NCI-H526 (cell line): ENCODE measurements around the gene TRNP1.
"Not testable (repeated sequence)": the region's sequence is repeated elsewhere in the genome, so short reads cannot be mapped to it uniquely, and the experiment has no call there.

ENCODE experiments used
- DNase-seq, 2 experiments: peaks; one replicate each; lab custom pipeline; 2025; lab: John Stamatoyannopoulos, UW

The TRNP1 gene

DNA sequence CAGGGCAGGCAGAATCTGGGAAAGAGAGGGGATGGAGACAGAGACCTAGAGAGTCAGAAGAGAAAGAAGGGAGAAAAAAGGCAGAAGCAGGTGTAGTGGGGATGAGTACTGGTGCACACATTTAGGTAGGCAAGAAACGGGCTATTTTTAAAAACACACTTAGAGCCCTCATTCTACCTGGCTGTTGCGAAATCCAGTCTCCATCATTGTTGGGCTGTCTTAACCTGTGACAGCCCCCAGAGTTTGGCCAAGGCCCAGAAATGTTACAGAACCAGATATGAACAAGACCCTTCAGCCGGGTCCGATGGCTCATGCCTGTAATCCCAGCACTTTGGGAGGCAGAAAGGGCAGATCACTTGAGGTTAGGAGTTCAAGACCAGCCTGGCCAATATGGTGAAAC, 20.7 kb upstream of the TRNP1 start:
- no peak for DNase-seq

DNA sequence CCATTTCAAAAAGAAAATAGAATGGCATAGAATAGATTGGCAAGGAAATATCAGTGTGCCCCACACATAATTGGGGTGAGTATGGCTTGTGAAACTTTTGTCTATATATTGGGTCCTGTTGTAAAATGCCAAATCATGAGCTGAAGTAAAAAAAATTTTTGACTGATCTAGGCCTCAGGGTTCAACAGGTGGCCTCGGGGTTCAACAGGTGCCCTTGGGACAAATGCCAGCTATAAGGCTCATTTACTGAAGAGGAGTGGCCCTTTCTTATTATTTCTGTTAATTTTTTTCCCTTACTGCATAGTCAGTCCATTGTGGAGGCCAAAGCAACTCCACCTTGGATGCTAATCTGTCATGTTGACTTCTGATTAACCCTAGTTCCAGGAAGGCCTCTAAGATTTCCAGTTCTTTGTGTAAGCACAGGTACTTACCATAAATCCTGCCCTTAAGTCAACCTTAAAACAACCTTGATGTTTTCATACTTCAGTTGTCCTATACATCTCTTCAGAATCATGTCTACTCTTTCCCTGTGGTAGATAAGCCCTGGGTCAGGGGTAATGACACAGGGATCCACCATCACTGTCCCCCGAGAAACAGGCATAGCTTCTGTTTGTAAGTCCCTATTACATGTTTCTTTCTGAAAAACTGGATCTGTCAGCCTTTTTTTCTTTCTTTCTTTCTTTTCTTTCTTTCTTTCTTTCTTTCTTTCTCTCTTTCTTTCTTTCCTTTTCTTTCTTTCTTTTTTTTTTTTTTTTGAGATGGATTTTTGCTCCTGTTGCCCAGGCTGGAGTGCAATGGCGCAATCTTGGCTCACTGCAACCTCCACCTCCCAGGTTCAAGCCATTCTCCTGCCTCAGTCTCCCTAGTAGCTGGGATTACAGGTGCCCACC, 16.6 kb upstream of the TRNP1 start:
- DNase-seq = no peak

DNA sequence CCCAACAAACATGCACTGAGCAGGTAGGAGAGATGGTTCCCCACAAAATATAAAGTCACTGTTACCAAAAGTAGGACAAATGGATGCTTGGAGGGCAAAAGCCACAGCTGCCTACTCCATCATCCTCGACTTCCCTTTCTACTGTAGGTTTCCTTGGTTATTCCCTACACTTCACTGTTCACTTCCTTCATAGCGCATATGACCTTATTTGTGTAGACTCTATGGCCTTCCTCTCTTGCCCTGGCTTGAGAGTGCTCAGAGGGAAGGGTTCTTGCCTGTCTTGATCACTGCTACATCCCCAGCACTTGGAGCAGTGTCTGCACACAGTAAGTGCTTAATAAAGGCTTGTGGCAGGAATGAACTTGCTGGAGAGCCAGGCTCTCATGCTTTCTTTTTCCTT, 14.6 kb upstream of the TRNP1 start:
- no peak for DNase-seq

DNA sequence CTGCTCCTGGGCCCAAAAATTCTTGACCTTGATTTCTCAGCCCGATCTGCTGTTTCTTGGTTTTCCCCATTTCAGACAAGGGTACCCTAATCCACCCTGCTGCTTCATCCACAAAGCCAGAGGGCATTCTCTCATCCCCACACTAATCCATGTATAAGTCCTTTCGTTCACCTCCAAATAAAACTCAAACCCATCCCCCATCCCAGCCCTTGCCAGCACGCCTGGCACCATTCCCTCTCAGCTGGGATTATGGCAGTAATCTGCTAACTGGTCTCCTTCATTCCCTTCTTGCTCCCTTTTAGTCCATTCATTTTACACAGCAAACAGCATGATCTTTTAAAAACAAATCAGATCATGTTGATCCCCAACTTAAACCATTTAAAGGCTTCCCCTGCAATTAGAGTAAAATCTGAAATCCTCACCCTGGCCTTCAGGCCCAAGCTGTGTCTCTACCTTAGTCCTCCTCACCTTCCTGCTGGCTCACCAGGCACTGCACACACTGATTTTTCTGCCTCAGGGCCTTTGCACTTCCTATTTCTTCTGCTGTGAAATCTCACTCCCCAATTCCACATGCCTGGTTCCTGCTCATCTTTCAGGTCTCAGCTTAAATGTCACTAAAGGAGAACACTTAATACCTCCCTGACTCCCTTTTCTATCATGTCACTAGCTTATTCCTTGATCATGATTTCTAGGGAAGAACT, 12.2 kb upstream of the TRNP1 start:
- DNase-seq = no peak

DNA sequence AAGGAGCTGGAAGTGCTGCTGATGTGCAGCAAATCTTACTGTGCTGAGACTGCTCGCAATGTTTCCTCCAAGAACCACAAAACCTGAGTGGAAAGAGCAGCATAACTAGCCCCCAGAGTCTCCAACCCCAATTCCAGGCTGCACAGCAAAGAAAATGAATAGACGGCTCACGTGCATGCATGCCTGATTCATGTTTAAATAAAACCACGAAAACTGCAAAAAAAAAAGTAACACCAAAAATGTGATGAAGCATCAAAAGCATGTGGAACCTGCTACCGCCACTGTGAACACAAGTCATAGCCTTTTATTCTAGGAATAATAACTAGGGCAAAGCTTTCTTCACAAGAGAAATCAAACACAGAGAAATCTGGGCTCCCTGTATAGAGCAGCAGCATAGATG, 9.6 kb upstream of the TRNP1 start:
- no peak for DNase-seq

DNA sequence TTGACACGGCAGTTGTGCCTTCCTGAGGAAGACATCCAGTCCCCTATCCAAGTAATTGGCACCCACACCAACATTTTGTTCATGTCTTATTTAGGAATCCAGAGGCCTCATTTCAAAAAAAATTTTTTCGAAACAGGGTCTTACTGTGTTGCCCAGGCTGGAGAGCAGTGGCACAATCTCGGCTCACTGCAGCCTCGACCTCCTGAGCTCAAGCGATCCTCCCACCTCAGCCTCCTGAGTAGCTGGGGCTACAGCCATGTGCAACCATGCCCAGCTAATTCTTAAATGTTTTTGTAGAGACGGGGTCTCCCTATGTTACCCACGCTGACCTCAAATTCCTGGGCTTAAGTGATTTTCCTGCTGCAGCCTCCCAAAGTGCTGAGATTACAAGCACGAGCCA, 9.2 kb upstream of the TRNP1 start:
- no peak for DNase-seq

DNA sequence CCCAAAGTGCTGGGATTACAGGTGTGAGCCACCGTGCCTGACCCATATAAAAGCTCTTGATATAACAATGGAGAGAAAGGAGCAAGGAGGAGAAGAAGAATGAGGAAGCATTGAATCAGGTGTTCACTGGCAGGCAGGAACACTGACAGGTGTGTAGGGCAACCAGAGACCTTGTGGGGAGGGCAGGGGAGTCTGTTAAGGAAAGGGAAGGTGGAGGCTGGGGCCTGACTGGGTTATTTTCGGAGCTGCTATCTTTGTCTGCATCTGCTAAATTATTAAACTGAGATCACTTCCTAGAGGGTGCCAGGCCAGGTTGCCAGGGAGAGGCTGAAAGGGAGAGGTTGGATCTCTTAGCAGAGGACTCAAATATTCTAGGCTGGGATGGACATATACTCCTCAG, 6.8 kb upstream of the TRNP1 start:
- DNase-seq = no peak

DNA sequence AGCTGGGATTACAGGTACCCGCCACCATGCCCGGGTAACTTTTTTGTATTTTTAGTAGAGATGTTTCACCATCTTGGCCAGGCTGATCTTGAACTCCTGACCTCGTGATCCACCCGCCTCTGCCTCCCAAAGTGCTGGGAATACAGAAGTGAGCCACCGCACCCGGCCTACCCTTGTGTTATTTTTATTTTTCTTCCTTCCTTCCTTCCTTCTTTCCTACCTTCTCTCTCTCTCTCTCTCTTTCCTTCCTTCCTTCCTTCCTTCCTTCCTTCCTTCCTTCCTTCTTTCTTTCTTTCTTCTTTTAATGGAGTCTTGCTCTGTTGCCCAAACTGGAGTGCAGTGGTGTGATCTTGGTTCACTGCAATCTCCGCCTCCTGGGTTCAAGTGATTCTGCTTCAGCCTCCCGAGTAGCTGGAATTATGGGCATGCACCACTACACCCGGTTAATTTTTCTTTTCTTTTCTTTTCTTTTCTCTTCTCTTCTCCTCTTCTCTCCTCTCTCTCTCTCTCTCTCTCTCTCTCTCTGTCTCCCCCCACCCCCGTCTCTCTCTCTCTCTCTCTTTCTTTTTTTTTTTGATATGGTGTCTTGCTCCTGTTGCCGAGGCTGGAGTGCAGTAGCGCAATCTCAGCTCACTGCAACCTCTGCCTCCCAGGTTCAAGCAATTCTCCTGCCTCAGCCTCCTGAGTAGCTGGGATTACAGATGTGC, 3.9 kb upstream of the TRNP1 start:
- DNase-seq = not testable (repeated sequence)

DNA sequence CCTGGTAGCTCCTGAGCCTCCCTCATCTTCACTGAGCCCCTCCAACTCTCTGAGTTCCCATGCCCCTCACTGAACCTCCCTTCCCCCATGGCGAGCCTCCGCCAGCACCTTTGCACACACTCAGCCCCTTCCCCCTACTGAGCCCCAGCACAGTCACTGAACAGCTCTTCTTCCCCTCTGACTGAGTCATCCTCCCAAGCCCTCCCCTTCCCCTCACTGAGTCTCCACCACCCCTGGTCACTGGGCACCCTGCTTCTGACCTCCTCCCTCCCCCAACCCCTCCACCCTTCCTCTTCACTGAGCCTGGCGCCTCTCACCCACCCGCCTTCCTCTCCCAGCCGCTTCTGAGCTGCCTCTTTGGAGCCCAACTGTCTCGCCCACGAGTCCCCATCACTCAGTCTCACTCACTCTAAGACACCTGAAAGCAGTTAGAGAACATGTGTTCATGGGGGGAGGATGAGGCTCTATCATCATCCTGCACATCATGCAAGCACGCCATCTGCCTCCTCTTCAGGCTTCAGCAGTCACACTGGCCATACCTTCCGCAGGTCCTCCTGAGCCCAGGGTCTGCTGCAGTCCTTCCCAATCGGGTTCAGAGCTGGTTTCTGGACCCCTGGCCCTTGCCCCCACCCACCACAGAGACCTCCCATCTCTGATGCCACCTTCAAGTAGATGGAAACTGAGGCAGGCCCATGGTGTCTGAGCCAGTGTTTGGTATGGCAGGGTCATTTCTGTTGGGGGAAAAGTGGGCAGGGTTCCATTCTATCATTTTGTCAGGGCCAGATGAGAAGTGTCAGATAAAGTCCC, 2.0 kb upstream of the TRNP1 start:
- DNase-seq = peak; percentile 15 to 27

DNA sequence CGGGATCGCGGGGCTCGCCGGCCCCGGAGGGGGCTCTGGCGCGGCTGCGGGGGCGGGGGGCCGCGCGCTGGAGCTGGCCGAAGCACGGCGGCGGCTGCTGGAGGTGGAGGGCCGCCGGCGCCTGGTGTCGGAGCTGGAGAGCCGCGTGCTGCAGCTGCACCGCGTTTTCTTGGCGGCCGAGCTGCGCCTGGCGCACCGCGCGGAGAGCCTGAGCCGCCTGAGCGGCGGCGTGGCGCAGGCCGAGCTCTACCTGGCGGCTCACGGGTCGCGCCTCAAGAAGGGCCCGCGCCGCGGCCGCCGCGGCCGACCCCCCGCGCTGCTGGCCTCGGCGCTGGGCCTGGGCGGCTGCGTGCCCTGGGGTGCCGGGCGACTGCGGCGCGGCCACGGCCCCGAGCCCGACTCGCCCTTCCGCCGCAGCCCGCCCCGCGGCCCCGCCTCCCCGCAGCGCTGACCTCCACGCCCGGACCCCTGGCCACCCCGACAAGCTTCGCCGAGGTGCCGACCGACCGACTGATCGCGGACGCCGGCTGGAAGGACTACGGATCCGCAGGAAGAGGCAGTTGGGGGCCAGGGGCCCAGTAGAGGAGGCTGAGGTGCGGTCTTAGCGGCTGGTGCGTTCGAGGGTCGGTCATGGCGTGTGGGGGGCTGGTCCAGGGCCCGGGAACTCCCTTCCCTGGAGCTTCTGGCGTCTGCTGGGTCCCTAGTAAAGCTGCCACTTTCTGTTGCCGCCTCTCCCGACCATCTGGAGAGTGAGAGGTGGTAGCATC, 711 bp downstream of the TRNP1 start:
- DNase-seq = peak in 1 of 2 experiments; percentile 61

DNA sequence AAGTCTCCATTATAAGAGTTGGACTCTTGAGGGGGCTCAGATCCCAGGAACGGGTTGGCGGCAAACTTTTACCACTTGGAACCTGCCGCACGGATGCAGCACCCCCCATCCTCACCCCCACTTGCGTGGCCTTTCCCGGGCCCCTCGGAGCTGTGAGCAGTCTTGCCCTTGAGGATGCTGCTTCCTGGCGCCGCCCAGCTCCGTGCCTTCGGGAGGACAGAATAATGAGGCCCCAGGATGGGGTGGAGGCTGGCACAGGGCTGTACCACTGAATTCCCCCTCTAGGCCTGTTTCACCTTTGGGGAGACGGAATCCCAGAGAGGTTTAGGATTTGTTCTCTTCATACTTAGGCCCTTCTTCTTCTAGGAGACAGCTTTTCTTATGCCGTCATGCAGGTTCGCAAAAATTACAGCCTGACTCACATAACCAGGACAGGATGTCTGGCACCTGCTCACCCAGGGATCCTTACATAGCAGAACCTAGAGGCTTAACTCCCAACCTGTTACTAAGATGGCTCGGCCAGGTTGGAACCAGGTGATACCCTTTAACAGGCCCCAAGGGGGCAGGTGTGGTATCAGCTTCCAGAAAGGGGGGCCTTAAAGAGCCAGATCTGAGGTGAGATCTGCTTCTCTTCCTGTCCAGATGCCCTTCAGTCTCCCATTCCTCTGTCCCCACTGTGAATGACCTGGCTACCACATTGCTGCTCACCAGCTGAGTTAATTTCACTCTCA, 1.5 kb downstream of the TRNP1 start:
- peak; percentile 79 to 84 for DNase-seq

DNA sequence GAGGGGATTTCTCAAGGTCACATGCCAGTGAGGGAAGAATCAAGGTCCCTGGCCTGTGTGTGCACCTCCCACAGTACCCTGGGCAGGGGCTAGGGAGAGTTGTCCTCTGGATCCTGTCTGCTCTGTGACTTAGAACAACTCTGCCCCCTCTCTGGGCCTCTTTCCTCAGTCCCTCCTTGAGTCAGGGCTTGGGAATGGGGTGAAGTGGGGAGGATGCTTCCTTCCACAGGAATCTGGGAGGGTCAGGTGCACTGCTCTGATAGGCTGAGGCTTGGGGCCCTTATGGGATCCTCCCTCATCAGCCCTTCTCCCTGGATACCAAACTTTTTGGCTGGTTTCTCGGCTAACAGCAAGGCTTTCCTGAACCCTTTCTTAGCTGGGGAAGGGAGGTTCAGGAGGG, 2.5 kb downstream of the TRNP1 start:
- DNase-seq = no peak

DNA sequence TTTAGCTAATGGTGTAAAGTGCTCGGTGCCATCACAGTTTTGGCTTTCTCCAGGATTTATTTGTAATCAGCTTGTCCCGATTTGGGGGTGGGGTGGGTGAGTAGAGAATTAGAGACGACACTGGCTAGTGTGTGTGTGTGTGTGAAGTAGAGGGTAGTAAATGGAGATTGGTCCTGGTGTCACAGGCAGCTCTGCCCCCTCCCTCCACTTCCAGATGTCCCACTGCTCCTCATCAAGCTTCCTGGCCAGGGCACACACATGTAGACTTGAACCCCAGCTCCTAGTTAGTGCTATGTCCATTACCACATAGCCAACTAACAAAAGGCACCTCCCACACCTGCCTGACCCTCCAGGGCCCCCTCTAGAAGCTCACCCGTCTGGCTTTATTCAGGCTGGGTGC, 3.2 kb downstream of the TRNP1 start:
- no peak for DNase-seq

DNA sequence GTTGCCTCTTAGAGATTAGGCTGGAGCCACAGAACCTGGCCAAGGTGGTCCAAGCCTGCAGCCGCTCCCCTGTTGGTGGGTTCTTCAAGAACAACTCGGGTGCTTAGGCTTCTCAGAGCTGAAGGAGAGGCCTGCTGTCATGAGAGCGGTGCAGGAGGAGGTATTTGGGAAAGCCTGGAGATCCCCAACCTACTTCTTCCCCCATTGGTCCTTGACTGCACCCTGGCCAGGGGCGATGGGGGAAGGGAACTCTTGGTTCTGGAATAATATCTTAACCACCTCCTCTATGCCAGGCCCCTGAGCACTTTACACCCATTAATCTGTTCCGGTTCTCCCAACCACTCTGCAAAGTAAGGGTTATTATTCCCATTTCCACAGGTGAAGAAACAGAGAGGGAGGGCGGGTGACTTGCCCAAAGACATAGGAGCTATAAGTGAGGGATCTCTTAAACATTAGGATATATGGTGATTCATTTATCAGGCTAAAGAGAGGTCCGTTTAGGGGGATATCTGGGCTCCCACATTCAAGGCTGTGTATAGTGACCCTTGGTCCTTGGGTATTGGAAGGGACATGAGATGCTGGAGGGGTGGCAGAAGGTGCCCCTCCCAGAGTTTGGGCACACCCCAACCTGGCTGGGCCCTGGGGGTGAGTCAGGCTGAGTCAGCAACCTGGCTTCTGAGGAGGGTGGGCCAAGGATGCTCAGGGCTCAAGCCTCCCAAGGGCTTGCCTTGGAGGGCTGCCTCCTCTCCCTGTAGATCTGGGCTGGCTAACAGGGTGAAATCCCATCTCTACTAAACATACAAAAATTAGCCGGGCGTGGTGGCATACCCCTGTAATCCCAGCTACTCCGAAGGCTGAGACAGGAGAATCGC, 5.2 kb downstream of the TRNP1 start:
- DNase-seq = no peak

DNA sequence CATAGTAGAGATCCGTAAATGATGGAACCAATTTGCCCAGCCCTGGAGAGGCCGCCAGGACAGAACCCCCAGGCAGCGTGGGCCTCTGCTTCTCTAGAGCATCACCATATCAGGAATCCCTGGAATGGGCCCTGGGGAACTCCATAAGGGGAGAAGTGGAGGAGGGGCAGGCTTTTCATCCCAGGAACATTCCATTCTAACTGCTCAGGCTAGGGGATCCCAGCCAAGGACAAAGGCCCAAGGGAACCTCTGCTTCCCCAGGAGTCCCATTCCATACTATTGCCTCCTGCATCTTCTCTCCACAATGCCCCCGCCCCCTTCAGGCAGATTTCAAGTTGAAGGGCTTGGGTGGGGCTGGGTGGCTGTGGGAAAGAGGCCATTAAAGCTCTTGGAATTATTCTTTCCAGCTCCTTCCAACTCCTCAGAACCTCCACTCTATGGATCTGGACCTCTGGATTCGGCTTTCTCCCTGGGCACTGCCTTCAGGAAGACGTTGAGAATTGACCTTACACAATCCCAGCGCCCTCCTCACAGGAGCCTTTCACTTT, 6.0 kb downstream of the TRNP1 start:
- peak in 1 of 2 experiments; percentile 16 for DNase-seq

DNA sequence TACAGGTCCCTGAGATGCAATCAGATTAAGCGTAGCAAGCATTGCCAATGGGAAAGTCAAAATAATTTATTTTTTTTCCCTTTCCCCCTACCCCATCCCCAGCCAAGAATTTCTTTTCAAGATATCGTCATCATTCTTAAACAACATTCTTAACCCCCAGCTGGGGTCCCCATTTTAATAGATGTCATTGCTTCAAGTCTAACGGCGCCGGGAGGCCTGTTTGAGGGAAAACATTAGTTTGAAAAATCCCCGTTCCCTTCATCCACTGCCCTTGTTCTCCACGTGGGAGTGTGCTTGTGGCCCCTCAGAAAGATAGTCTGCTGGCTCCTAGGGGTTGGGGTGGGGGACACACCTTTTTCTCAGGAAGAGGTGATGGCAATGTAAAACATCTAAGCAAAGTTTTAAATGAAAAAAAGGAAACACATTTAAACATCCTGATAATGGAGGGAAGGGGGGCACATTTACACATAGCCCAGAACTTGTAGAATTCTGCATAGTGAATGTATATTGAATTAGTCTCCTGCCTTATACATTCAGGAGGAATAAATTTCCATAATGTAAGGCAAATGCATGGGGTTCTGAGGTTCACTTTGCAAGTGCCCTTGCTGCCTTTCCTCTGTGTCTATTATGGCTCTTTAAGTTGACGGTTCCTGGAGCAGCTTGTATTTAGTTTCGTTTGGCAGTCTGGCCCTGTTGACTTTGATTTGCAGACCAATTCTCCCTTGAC, 6.8 kb downstream of the TRNP1 start:
- DNase-seq = no peak

DNA sequence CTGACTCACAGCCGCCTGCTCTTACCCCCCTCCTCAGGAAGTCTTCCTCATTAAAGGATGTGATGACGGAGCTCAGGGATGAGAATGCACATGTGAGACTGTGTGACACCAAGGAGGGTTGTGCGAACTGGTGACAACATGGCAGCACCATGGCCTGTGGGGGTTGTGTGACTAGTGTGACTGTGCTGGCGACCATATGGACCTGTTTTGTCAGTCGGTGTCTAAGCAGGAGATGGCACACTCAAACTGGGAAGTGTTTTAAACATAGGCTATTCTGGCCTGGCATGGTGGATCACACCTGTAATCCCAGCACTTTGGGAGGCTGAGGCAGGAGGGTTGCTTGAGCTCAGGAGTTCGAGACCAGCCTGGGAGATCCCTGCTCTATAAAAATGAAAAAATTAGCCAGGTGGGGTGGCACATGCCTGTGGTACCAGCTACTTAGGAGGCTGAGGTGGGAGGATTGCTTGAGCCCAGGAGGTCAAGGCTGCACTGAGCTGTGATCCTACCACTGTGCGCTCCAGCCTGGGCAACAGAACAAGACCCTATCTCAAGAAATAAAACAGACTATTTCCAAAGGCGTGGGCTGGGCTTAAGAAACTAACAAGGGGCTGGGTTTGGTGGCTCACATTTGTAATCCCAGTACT, 7.4 kb downstream of the TRNP1 start:
- DNase-seq = no peak
